GM21447 (cell line): ENCODE results near the gene MAP4.
"Not testable (repeated sequence)": the region's sequence is repeated elsewhere in the genome, so short reads cannot be mapped to it uniquely, and the experiment has no call there.

Source experiments
- ATAC-seq: cut with Tn5 transposase; IDR thresholded peaks from one replicate; pipeline ENCODE4 v1.9.1; 2021; ENCODE audit not compliant: unreplicated experiment

The MAP4 gene

GRCh38 chr3:48014358-48014757 lies 1.9 kb downstream of the MAP4 start:
- ATAC-seq: no peak

- ATAC-seq: no peak
These were observed 2.8 kb downstream of the MAP4 start for GRCh38 chr3:48013288-48013980.

- ATAC-seq: no peak
These were observed 3.6 kb downstream of the MAP4 start for GRCh38 chr3:48012659-48013058.

- ATAC-seq: not testable (repeated sequence)
These were observed 8.2 kb downstream of the MAP4 start for GRCh38 chr3:48008066-48008465.

GRCh38 chr3:48007361-48007760 lies 8.9 kb downstream of the MAP4 start:
- ATAC-seq: not testable (repeated sequence)

- ATAC-seq: not testable (repeated sequence)
These were observed 9.4 kb downstream of the MAP4 start for GRCh38 chr3:48006794-48007193.

GRCh38 chr3:48004694-48005093 lies 11.5 kb downstream of the MAP4 start:
- no peak for ATAC-seq

- no peak for ATAC-seq
These were observed 13.4 kb downstream of the MAP4 start for GRCh38 chr3:48002787-48003186.

- no peak for ATAC-seq
These were observed 14.2 kb downstream of the MAP4 start for GRCh38 chr3:48001991-48002390.

GRCh38 chr3:48000212-48000611 lies 16.0 kb downstream of the MAP4 start:
- ATAC-seq: no peak

- no peak for ATAC-seq
These were observed 19.8 kb downstream of the MAP4 start for GRCh38 chr3:47996440-47996839.

GRCh38 chr3:47994180-47994579 lies 22.0 kb downstream of the MAP4 start:
- ATAC-seq: no peak

GRCh38 chr3:47991341-47991740 lies 24.9 kb downstream of the MAP4 start:
- no peak for ATAC-seq

GRCh38 chr3:47989981-47990440 lies 26.2 kb downstream of the MAP4 start:
- no peak for ATAC-seq

- no peak for ATAC-seq
These were observed 30.8 kb downstream of the MAP4 start for GRCh38 chr3:47985381-47985780.

GRCh38 chr3:47984075-47984728 lies 32.0 kb downstream of the MAP4 start:
- no peak for ATAC-seq

- ATAC-seq: no peak
These were observed 35.4 kb downstream of the MAP4 start for GRCh38 chr3:47980795-47981194.

GRCh38 chr3:47979070-47979469 lies 37.1 kb downstream of the MAP4 start:
- ATAC-seq: no peak

GRCh38 chr3:47978386-47978785 lies 37.8 kb downstream of the MAP4 start:
- no peak for ATAC-seq

GRCh38 chr3:47976135-47976732 lies 40.0 kb downstream of the MAP4 start:
- ATAC-seq: no peak

GRCh38 chr3:47974974-47975470 lies 41.2 kb downstream of the MAP4 start:
- ATAC-seq: no peak

GRCh38 chr3:47971081-47971480 lies 45.1 kb downstream of the MAP4 start:
- ATAC-seq: no peak
